Measurements from ENCODE around the gene YY1AP1.
"Not testable (repeated sequence)": the region's sequence is repeated elsewhere in the genome, so short reads cannot be mapped to it uniquely, and the experiment has no call there.

- not testable (repeated sequence) for TF ChIP-seq EZH2 (IDR thresholded peaks at IDR 0.05; ENCODE audit: insufficient read depth, poor library complexity, severe bottlenecking); EZH2phosphoT487 (IDR thresholded peaks at IDR 0.05; ENCODE audit: insufficient read depth, low read depth)
Measured at GRCh38 chr1:155687705-155688323, 760 bp downstream of the YY1AP1 start.
